K562 (cell line): ENCODE measurements around the gene HYAL1. TPM values are rescaled to one million over a fixed set of nuclear protein-coding genes. Genes with fewer than 3 reads are reported as not detected.
A peak's percentile ranks its signal among the peaks of the same experiment; 100 is the strongest.

Experiments used
- ATF7 ChIP-seq: fragments of 450-650 bp; IDR thresholded peaks from 2 replicates; pipeline ENCODE4 v1.7.1; 2014; ENCODE audit warnings: mild to moderate bottlenecking, moderate library complexity
- E2F8 ChIP-seq: fragments of 450-650 bp; IDR thresholded peaks from 2 replicates; pipeline ENCODE4 v1.7.1; 2018; ENCODE audit warnings: mild to moderate bottlenecking, low read depth; ENCODE audit not compliant: partially characterized antibody
- EGR1 ChIP-seq: fragments of 450-650 bp; conservative IDR thresholded peaks from 2 replicates; pipeline ENCODE4 v1.6.1; 2017; ENCODE audit warnings: mild to moderate bottlenecking
- HNRNPL ChIP-seq: fragments of 200-400 bp; formaldehyde crosslinking; IDR thresholded peaks from 2 replicates; pipeline ENCODE4 v1.6.1; 2017; ENCODE audit warnings: low read depth, mild to moderate bottlenecking, low read length
- POLR2A ChIP-seq: fragments of 450-650 bp; conservative IDR thresholded peaks from 2 replicates; pipeline ENCODE4 v1.6.1; 2016
- REST ChIP-seq, 2 experiments: fragments of 450-650 bp; formaldehyde crosslinking in 1 of 2; IDR thresholded peaks; 2 replicates each; pipeline versions ENCODE4 v1.4.0 to v1.6.1; 2014 to 2020; ENCODE audit warnings: mild to moderate bottlenecking in 2 of 2, borderline replicate concordance in 1 of 2, low read depth in 1 of 2
- SUPT5H ChIP-seq: fragments of 450-650 bp; IDR thresholded peaks from 2 replicates; pipeline ENCODE4 v1.6.1; 2016
- TEAD1 ChIP-seq, 2 experiments: fragments of 450-650 bp in 1 of 2; sonication (generic) in 1 of 2; formaldehyde crosslinking; IDR thresholded peaks; 2 replicates each; pipeline versions ENCODE4 v1.4.0 to v1.8.0; 2020 to 2022; ENCODE audit warnings: mild to moderate bottlenecking in 2 of 2, missing genetic modification reagents in 1 of 2
- TOE1 ChIP-seq, 2 experiments: fragments of 450-650 bp in 1 of 2; sonication (generic) in 1 of 2; formaldehyde crosslinking in 1 of 2; IDR thresholded peaks; 2 replicates each; pipeline versions ENCODE4 v1.7.1 to v1.8.0; 2016 to 2022; ENCODE audit warnings: borderline replicate concordance in 2 of 2, mild to moderate bottlenecking in 2 of 2, antibody characterized with exemption in 1 of 2, inconsistent platforms in 1 of 2, low read depth in 1 of 2, missing genetic modification reagents in 1 of 2, moderate library complexity in 1 of 2
- ZNF175 ChIP-seq: fragments of 200-800 bp; sonication (Bioruptor generic); IDR thresholded peaks from 2 replicates; pipeline ENCODE4 v1.6.1; 2016; ENCODE audit warnings: low read depth, mild to moderate bottlenecking, missing genetic modification characterization, missing compliant biosample characterization
- ZNF639 ChIP-seq, 2 experiments: fragments of 200-800 bp in 1 of 2; sonication (Bioruptor generic) in 1 of 2; sonication (generic) in 1 of 2; formaldehyde crosslinking in 1 of 2; IDR thresholded peaks in 1 of 2; conservative IDR thresholded peaks in 1 of 2; 2 replicates each; pipeline versions ENCODE4 v1.5.0 to v1.6.1; 2016 to 2020; ENCODE audit warnings: missing compliant biosample characterization in 1 of 2, missing genetic modification characterization in 1 of 2, missing genetic modification reagents in 1 of 2
- ZNF644 ChIP-seq: fragments of 200-800 bp; sonication (Bioruptor generic); IDR thresholded peaks from 2 replicates; pipeline ENCODE4 v1.6.1; 2016; ENCODE audit warnings: low read depth, missing genetic modification characterization, missing compliant biosample characterization
- polyA plus RNA-seq, 8 experiments: library from polyadenylated mRNA; depleted of rRNA in 4 of 8; stranded (reverse) in 5 of 8; unstranded in 3 of 8; fragments of >200 nt; fragmentation: Nextera tagmentation in 2 of 8; fragmentation: Illumina TruSeq in 1 of 8; extraction: Ambion mirVana in 2 of 8; extraction: Trizol in 1 of 8; gene quantifications; 2 replicates each; pipeline versions ENCODE4 v1.2.1 to v1.2.3, GENCODE V29; 2011 to 2014; ENCODE audit warnings: inconsistent platforms in 1 of 8, missing spikeins in 1 of 8
- total RNA-seq, 7 experiments: library from RNA; depleted of rRNA in 6 of 7; stranded (reverse); fragments of >200 nt in 6 of 7; fragmentation: Illumina TruSeq in 2 of 7; extraction: Trizol in 2 of 7; gene quantifications; 2 replicates each; pipeline versions ENCODE4 v1.2.1 to v1.2.3, GENCODE V29; 2011 to 2021; ENCODE audit warnings: low replicate concordance in 1 of 7

The HYAL1 gene
- total and polyA plus RNA-seq, 9 of the 15 experiments (the other 6 are each of a cell fraction or from before 2014, with no cell fraction given), result 1.4 to 8.5 (median 4.7) TPM

- TF ChIP-seq E2F8 (peak; percentile 91), ZNF175 (peak; percentile 85; the same call in 1 of the 2 replicates), TEAD1 (CRISPR knock-in tag; IDR thresholded peaks at IDR 0.05) (0 out of 4 replicates have a peak, but pooled peaks of 1 of the 2 experiments have one; percentile 62), ZNF639 (CRISPR knock-in tag; conservative IDR thresholded peaks at IDR 0.05 in 1 of 2, IDR thresholded peaks at IDR 0.05 in 1 of 2) (0 out of 4 replicates have a peak, but pooled peaks of 1 of the 2 experiments have one; percentile 56), ZNF644 (tag) (peak; percentile 93), TOE1 (IDR thresholded peaks at IDR 0.05; ENCODE audit: borderline replicate concordance) (no peak), TOE1 (CRISPR knock-in tag; IDR thresholded peaks at IDR 0.05; ENCODE audit: borderline replicate concordance, low read depth) (0 out of 2 replicates have a peak, but pooled peaks have one; percentile 51), SUPT5H (peak; percentile 70), EGR1 (0 out of 2 replicates have a peak, but pooled peaks have one; percentile 7), ATF7 (peak; percentile 75), POLR2A (peak; percentile 71), REST (IDR thresholded peaks at IDR 0.05; ENCODE audit: borderline replicate concordance) (no peak), REST (CRISPR knock-in tag; IDR thresholded peaks at IDR 0.05; ENCODE audit: low read depth) (0 out of 2 replicates have a peak, but pooled peaks have one; percentile 38), HNRNPL (peak; percentile 55; the same call in 1 of the 2 replicates)
These were observed 47.4 kb upstream of the HYAL1 start, which contains the start of the genes CYB561D2 and NPRL2 (continued) for GRCh38 chr3:50350527-50351322.
